HG02610 (cell line): ENCODE measurements around the gene EDA2R.

ENCODE experiments used
- ATAC-seq: cut with Tn5 transposase; IDR thresholded peaks from one replicate; pipeline ENCODE4 v1.9.1; 2021; ENCODE audit warnings: mild to moderate bottlenecking, moderate library complexity; ENCODE audit not compliant: unreplicated experiment

Gene EDA2R

GRCh38 chrX:66547847-66548369 is 91.0 kb downstream of the EDA2R start:
- no peak for ATAC-seq
